OCI-LY3 (cell line): ENCODE results near the gene ACOX3.

Experiments
- EZH2phosphoT487 ChIP-seq: fragments of 200-600 bp; shearing (Covaris generic); IDR thresholded peaks from 2 replicates; pipeline ENCODE4 v1.6.1; 2018; ENCODE audit warnings: antibody characterized with exemption, mixed run types, low read depth
- TF ChIP-seq, protein P1 (sequence below): fragments of 200-600, 300-600 bp; sonication (generic); IDR thresholded peaks from 2 replicates; pipeline ENCODE4 v1.5.1; 2014; ENCODE audit warnings: antibody characterized with exemption, low read length, low read depth

DNA sequence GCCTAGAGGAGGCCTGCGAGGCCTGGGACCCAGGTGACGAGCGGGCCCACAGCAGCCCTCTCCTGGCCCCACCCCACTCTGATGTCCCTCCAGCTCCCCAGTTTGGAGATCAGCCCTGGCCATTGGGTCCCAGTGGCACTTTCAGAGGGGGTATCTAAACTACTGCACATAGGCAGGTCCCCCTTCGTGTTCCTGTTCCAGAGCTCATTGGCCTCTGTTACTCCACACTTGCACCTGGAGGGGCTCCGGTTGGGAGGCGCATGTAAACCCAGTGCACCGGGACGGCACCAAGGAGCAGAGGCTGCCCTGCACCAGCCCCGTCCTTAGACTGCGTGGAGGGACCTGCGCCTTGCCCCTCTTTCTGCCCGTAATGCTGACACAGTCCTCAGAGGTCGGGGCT, 34.3 kb upstream of the ACOX3 start:
- TF ChIP-seq, protein P1, sequence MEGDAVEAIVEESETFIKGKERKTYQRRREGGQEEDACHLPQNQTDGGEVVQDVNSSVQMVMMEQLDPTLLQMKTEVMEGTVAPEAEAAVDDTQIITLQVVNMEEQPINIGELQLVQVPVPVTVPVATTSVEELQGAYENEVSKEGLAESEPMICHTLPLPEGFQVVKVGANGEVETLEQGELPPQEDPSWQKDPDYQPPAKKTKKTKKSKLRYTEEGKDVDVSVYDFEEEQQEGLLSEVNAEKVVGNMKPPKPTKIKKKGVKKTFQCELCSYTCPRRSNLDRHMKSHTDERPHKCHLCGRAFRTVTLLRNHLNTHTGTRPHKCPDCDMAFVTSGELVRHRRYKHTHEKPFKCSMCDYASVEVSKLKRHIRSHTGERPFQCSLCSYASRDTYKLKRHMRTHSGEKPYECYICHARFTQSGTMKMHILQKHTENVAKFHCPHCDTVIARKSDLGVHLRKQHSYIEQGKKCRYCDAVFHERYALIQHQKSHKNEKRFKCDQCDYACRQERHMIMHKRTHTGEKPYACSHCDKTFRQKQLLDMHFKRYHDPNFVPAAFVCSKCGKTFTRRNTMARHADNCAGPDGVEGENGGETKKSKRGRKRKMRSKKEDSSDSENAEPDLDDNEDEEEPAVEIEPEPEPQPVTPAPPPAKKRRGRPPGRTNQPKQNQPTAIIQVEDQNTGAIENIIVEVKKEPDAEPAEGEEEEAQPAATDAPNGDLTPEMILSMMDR: no peak
- no peak for TF ChIP-seq EZH2phosphoT487
